Mucosa of stomach (tissue), 1 donor: ENCODE data around the gene RPL10A.

Source experiments
- H3K27me3 ChIP-seq: one replicate; pipeline ENCODE4 v1.7.0; 2013; ENCODE audit warnings: mild to moderate bottlenecking, low read length; ENCODE audit not compliant: control insufficient read depth, insufficient read depth
- H3K36me3 ChIP-seq: one replicate; pipeline ENCODE4 v1.7.0; 2013; ENCODE audit warnings: low read length; ENCODE audit not compliant: control insufficient read depth, insufficient read depth
- H3K4me1 ChIP-seq: one replicate; pipeline ENCODE4 v1.7.0; 2013; ENCODE audit warnings: mild to moderate bottlenecking, low read length; ENCODE audit not compliant: control insufficient read depth, insufficient read depth
- H3K4me3 ChIP-seq: one replicate; pipeline ENCODE4 v1.7.0; 2013; ENCODE audit warnings: low read length
- H3K9ac ChIP-seq: one replicate; pipeline ENCODE4 v1.7.0; 2013; ENCODE audit warnings: mild to moderate bottlenecking, low read length, moderate library complexity
- H3K9me3 ChIP-seq: one replicate; pipeline ENCODE4 v1.7.0; 2013; ENCODE audit warnings: mild to moderate bottlenecking, low read length, moderate library complexity; ENCODE audit not compliant: control insufficient read depth
- donor health status: Pancreatic carcinoma.

The RPL10A gene

GRCh38 chr6:35452183-35453090, 15.8 kb upstream of the RPL10A start, which contains the start of gene FANCE:
Gene FANCE, plus strand, starts transcription at chr6:35452338. Its CDS starts 208 bp downstream, at chr6:35452546.
- Histone ChIP-seq H3K4me3 (no peak within 1 kb of the TSS), H3K4me1 (peaks cover 17% of the 10 kb centered on the region), H3K9me3 (no peaks in the 10 kb centered on the region), H3K36me3 (no peaks in the 10 kb centered on the region), H3K9ac (peak within 1 kb of the TSS; percentile 33), H3K27me3 (no peaks in the 10 kb centered on the region)

GRCh38 chr6:35453236-35453635, 15.0 kb upstream of the RPL10A start:
- Histone ChIP-seq H3K4me1 (peaks cover 17% of the 10 kb centered on the region), H3K4me3 (no peak overlapping the region), H3K36me3 (no peaks in the 10 kb centered on the region), H3K9ac (no peak overlapping the region), H3K9me3 (no peaks in the 10 kb centered on the region), H3K27me3 (no peaks in the 10 kb centered on the region)

- no peaks in the 10 kb centered on the region for H3K36me3 ChIP-seq
- H3K9me3 ChIP-seq = no peaks in the 10 kb centered on the region
- no peak overlapping the region for H3K4me3 ChIP-seq
- no peaks in the 10 kb centered on the region for H3K27me3 ChIP-seq
- H3K4me1 ChIP-seq = peaks cover 17% of the 10 kb centered on the region
- H3K9ac ChIP-seq = no peak overlapping the region
Observed at GRCh38 chr6:35454391-35455110, 13.7 kb upstream of the RPL10A start.

- Histone ChIP-seq H3K4me3 (no peak overlapping the region), H3K27me3 (no peaks in the 10 kb centered on the region), H3K9ac (no peak overlapping the region), H3K36me3 (no peaks in the 10 kb centered on the region), H3K4me1 (peaks cover 6% of the 10 kb centered on the region), H3K9me3 (no peaks in the 10 kb centered on the region)
Observed at GRCh38 chr6:35457907-35458306, 10.3 kb upstream of the RPL10A start.

GRCh38 chr6:35461270-35461669, 6.9 kb upstream of the RPL10A start:
- no peaks in the 10 kb centered on the region for H3K36me3 ChIP-seq

GRCh38 chr6:35463292-35463691, 4.9 kb upstream of the RPL10A start:
- Histone ChIP-seq H3K9ac (no peak overlapping the region), H3K27me3 (no peaks in the 10 kb centered on the region), H3K36me3 (no peaks in the 10 kb centered on the region), H3K9me3 (no peaks in the 10 kb centered on the region), H3K4me1 (peaks cover 7% of the 10 kb centered on the region), H3K4me3 (no peak overlapping the region)

More at GRCh38 chr6:35461270-35461669, 6.9 kb upstream of the RPL10A start:
- no peaks in the 10 kb centered on the region for H3K9me3 ChIP-seq
- no peaks in the 10 kb centered on the region for H3K4me1 ChIP-seq
- H3K9ac ChIP-seq = no peak overlapping the region
- no peaks in the 10 kb centered on the region for H3K27me3 ChIP-seq
- H3K4me3 ChIP-seq = no peak overlapping the region

- Histone ChIP-seq H3K27me3 (no peaks in the 10 kb centered on the region), H3K36me3 (no peaks in the 10 kb centered on the region), H3K9ac (no peak overlapping the region)
Observed at GRCh38 chr6:35465646-35466045, 2.6 kb upstream of the RPL10A start.

GRCh38 chr6:35468980-35469750, 964 bp downstream of the RPL10A start:
- Histone ChIP-seq H3K27me3 (no peaks in the 10 kb centered on the region), H3K36me3 (peaks cover 5% of the 10 kb centered on the region), H3K9me3 (no peaks in the 10 kb centered on the region), H3K4me3 (peak overlapping the region; percentile 83), H3K9ac (peak overlapping the region; percentile 95), H3K4me1 (peaks cover 35% of the 10 kb centered on the region)

More at GRCh38 chr6:35465646-35466045, 2.6 kb upstream of the RPL10A start:
- Histone ChIP-seq H3K9me3 (no peaks in the 10 kb centered on the region), H3K4me3 (no peak overlapping the region), H3K4me1 (peaks cover 24% of the 10 kb centered on the region)

GRCh38 chr6:35469751-35470662, 1.8 kb downstream of the RPL10A start:
- Histone ChIP-seq H3K9me3 (no peaks in the 10 kb centered on the region), H3K9ac (peak overlapping the region; percentile 95), H3K4me3 (peak overlapping the region; percentile 83), H3K36me3 (peaks cover 5% of the 10 kb centered on the region), H3K4me1 (peaks cover 35% of the 10 kb centered on the region), H3K27me3 (no peaks in the 10 kb centered on the region)

GRCh38 chr6:35470663-35471120, 2.5 kb downstream of the RPL10A start:
- Histone ChIP-seq H3K9me3 (no peaks in the 10 kb centered on the region), H3K36me3 (peaks cover 5% of the 10 kb centered on the region), H3K9ac (no peak overlapping the region), H3K4me3 (no peak overlapping the region), H3K4me1 (peaks cover 35% of the 10 kb centered on the region), H3K27me3 (no peaks in the 10 kb centered on the region)

- Histone ChIP-seq H3K36me3 (peaks cover 5% of the 10 kb centered on the region), H3K27me3 (no peaks in the 10 kb centered on the region), H3K4me1 (peaks cover 35% of the 10 kb centered on the region), H3K4me3 (no peak overlapping the region), H3K9ac (no peak overlapping the region), H3K9me3 (no peaks in the 10 kb centered on the region)
Observed at GRCh38 chr6:35471836-35472345, 3.7 kb downstream of the RPL10A start.
